HG03039 (cell line): ENCODE data around the gene FOXO6.

Source experiments
- ATAC-seq: cut with Tn5 transposase; IDR thresholded peaks from one replicate; pipeline ENCODE4 v1.9.1; 2021; ENCODE audit warnings: mild to moderate bottlenecking, moderate library complexity; ENCODE audit not compliant: unreplicated experiment

The FOXO6 gene

DNA sequence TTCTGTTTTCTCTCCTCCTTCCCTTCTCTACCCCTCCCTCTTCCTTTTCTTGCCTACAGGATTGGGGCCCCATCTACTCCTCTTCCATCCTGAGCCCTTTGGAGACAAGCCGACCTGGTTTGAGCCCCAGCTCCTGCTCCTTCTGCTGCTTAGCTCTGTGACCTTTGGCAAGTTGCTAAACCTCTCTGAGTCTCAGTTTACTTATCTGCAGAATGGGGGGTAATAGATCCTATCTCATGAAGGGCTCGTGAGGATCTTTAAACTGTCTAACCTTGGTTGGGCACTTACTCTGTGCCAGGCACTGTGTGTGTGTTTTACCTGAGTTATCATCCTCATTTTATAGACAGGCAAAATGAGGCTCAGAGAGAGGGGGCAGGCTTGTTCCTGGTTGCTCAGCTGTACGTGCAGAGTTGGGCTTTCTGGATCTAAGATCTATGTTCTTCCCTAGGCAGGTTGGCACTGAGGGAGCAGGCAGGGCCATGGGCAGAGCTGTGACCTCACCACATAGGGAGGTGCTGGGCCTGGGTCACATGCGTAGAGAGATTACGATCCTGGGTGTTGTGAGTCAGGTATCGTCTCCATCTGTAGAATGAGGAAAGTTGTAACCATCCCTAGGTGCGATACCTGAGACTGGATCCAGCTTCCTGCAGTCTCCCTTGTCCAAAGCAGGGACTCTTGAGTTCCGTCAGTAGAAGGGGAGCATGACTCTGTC lies 58.5 kb downstream of the FOXO6 start:
- ATAC-seq: no peak

DNA sequence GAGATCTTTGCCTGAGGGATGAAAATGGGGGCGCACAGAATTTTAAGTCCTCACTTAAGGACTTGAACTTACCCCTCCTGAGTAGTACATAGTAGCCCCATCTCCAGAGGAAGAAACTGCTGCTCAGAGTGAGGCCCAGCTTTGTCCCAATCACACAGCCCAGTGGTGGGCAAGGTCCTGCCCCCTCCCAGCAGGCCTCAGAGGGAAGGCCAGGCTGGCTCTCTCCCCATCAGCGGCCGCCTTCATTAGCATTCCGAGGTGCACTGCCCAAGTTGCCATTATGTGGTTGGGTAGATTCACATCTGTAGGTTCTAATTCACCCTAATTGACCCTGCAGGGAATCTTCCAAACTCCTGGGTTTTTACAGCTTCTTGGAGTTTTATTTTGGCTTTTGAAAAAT lies 59.1 kb downstream of the FOXO6 start:
- no peak for ATAC-seq

DNA sequence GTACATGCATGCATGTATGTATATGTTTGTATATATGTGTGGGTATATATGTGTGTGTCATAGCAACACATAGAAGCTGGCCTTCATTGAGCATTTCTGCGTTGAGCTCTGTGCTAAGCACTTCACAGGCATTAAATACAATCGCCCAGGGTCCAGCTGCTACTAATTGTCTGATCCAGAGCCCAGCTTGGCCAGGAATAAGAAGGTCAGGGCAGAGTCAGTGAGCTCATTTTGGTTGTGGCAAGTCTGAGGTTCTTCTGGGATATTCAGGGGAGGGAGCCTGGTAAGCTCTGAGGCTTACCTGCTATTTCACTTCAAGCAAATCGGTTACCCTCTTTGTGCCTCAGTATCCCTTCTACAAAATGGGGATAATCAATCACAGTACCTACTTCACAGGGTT lies 59.6 kb downstream of the FOXO6 start:
- ATAC-seq: no peak

DNA sequence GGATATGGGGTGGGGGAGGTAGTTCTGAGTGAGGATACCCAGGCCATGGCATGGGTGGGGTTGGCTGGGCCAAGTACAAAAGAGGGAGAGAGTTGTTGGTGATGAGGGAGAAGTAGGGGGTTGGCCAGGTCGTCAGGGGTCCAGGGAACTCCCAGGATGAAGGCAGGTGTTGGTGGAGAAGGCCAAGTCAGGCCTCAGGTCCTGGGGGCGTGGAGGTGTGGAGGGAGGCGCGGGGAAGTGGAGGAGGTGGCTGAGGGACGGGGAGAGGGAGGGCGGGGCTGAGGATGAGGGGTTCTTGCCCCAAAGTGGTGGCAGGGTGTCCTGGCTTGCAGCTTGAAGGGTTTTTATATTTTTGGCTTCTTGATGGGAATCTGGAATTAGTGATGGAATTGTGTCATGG lies 61.1 kb downstream of the FOXO6 start:
- ATAC-seq: no peak

DNA sequence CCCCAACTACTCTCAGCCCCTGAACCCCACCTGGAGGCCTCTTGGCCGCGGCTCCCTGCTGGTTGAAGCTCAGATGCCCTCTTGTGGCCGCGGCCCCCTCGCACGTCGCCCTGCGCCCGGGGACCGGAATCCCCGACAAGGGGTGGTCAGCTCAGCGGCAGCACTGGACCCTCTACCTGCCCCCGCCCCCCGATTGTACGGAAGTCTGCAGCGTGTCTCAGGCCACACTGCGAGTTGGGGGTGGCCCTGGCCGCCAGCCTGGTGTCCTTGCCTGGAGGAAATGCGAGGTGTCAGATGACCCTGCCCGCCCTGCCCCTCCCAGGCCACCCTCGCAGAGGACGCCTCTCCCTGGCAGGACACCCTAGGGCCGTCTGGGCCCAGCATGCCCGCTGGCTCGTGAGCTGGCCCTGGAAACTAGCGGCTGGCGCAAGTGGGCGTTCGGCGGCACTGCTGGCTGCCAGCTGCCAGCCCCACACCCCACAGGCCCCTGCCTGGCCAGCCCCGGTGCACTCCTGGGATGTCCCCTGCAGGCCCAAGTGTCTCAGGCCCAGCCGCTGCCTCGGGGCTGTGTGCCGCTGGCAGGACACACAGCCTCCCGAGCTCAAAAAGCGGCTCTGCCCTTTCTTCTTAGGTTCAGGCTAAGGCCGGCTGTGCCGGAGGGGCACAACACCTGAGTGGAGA lies 62.4 kb downstream of the FOXO6 start:
- no peak for ATAC-seq

DNA sequence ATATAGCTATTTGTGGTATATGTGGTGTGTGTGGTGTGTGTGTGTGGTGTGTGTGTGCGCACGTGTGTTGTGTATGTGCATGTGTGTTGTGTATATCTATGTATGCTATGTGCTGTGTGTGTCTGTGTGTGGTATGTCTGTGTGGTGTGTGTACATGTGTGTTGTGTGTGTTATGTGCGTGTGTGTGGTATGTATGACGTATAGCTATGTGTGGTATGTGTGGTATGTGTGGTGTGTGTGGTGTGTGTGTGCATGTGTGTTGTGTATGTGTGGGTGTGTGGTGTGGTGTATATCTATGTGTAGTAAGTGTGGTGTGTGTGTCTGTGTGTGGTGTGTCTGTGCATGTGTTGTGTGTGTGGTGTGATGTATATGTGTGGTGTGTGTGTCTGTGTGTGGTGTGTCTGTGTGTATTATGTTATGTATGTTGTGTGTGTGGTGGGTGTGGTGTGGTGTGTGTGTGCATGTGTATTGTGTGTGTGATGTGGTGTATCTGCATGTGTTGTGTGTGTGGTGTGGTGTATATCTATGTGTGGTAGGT lies 63.4 kb downstream of the FOXO6 start:
- ATAC-seq: no peak

DNA sequence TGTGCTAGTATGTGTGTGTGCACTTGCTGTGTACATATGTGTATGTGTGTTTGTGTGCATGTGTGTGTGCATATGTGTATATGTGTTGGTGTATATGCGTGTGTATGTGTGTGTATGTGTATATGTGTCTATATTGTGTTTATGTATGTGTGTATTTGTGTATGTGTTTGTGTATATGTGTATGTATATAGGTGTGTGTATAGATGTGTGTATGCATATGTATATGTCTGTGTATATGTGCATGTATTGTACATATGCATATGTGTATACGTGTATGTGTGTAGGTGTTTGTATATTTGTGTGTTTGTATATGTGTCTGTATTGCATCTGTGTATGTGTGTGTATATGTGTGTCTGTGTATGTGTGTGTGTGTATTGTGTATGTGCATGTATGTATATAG lies 64.1 kb downstream of the FOXO6 start:
- no peak for ATAC-seq

DNA sequence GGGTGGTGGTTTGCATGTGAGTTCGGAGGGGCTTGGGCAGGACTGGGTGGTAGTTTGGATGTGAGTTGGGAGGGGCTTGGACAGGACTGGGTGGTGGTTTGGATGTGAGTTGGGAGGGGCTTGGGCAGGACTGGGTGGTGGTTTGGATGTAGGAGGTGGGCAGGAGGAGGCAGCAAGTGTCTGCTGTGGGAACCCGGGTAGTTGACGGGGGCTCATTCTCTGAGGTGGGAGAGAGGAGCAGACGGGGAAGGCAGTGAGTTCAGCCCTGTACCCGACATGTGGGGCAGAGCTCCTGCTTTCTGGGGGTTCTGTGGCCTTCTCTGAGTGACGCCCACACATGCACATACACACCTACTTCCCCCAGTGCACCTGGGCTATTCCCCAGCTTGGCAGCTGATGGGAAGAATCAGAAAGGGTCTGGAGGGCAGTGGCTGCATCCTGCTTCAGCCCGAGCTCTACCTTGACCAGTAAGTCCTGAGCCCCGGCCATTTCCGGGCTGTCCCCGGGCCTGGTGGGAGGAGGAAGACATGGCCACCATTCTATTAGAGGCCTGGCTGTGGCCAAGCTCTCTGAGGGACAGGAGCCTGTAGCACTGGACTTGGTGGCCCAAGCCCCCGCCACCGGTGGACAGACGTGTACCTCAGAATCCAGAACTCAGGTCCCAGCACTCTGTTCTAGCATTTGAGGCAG lies 65.1 kb downstream of the FOXO6 start:
- ATAC-seq: no peak

DNA sequence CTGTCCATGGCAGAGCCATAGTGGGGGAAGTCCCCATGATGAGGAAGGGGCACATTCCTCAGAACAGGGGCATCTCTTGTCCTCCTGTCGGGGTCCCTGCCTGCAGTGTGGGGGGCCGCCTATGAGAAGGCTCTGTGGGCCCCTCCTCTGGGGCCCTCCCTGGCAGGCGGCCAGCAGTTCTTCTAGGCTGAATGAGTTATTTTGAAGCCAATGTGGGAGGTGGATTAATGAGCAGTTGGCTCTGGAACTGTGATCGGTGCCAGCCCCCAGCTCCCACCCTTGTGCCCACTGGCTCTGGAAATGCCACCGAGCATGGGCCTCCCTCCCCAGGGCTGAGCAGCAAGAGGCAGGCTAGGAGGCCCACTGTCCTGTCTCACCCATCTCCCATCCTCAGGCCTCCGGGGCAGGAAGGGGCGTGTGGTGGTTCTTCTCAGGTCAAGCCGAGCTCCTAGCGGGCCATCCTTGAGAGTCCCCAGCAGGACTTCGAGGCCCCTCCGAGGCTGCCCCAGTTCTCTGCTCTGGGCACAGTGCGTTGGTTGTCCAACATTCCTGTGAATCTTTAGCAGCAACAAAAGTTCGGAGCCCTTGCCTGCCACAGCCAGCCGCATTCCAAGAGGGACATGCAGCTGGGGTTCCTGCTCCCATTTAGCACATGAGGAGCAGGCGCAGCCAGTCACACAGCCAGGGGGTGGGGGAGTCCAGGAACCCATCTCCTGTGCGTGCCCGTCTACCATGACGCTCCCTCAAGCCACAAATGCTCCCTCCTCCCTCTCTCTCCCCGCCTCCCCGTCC lies 66.1 kb downstream of the FOXO6 start:
- no peak for ATAC-seq

DNA sequence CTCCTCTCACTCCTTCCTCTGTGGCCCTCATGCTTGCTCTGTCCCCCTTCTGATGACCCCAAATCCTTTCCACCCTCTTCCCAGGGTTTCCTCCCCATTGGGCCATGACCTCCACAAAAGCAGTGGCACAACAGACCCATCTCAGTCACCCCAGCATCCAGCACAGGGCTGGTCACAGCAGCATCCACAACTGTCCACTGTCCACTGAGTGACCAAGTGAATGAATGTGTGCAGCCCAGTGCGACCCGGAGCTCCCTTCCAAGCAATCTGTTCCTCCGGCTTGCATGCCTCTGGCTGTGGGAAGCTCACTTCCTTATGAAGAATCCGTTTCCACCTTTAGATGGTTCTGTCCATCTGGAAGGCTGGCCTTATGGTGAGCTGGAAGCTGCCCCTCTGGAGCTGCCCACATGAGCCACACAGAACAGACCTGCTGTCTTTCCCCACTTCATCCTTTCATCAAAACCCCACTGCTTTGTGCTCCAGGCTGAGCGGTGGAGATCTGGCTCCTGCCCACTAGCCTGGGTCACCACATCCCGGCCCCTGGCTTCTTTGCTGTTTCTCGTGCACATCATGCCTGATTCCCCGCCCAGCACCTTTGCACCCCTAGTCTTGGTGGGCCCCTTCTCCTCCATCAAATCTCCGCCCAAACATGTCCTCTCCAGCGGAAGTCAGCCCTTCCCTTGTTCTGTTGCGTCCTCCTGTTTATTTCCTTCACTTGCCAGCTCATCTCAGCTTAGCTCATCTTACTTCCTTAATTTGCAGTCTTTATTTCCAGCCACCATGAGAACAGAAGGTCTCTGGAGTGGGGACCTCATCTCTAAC lies 66.9 kb downstream of the FOXO6 start:
- no peak for ATAC-seq

DNA sequence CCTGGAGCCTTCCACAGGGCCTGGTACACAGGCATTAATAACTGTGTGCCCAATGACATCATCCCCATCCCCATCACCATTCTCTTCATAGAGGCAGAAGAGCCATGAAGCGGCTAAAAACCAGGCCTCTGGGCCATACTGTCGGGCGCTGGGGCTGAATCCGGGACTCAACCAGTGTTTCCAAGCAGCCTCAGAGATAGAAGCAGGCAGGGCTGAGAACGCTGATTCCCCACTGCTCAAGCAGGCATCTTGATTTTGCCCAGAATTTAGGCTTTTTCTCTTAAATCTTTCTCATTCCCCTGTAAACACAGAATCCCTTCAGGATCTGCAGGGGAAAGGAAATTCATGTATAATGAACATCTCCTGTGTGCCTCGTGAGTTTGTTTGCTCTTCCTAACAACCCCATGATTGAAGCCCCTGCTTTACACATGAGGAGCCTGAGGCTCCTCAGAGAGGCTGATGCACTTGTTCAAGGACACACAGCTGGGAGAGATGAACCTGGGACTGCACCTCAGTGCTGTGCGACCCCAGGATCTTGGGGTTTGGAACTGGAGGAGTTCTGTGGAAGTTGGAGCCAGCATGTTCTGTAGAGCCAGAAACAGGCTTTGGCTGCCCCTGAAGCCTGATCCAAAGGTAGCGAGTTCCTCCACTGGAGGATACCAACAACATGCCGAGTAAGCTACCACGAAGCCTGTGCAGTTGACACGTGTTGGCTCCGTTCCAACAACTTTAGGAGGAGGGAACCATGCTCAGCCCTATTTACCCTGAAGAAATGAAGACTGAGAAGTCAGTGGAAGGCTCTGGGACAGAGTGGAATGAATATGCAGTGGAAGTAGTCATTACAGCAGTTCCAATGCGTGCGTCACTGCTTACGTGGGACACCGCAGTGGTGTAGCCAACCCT lies 67.8 kb downstream of the FOXO6 start:
- ATAC-seq: no peak

DNA sequence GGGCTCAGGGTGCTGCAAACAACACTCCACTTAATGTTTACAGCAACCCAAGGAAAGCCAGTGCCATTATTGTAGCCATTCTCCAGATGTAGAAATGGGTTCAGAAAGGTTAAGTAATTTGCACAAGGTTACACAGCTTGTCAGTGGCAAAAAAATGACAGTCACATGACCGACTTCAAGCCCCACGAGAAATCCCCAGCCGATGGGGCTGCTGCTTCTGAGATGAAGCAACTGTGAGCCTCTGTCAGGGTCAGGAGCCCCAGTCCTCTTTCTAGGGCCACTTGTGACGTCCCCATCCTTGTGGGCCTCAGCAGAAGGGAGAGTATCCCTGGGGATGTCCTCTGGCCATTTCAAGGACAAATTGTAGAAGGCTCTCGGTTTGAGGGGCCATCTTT lies 68.4 kb downstream of the FOXO6 start:
- ATAC-seq: no peak

DNA sequence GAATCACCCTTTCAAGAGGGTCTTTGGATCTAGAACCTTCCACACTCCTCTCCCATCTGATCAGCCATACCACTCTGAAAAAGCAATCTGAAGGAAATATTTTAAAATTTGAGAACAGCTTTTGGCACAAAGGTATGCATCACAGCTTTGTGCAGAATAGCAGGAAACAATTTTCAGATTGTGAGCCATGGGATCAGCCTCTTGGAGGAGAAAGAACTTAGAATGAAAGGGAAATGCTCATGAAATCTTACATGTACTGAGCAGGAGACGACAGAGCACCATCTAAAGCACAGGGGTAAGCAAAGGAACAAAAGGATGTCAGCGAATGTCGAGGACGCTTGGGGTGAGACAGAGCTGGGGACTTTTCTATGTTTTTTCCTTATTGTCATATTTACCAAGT lies 68.8 kb downstream of the FOXO6 start:
- ATAC-seq: no peak

DNA sequence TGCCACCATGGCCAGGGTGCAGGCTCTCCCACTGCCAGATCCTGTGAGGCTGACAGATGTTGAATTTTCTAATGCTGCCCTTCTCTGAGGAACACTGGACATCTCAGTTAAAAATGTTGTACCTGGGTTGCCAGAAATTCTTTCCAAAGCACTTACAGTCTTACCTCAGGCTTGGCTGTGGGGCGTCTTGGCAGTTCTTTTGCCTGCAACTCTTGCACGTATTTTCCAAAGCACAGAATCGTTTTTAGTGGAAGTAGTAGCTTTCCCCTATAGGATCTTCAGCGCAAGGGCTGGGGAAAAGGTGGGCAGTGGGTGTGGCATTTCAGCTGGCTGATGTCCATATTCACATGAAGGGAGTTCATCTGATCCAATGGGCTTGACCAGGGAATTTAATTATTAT lies 69.3 kb downstream of the FOXO6 start:
- ATAC-seq: no peak

DNA sequence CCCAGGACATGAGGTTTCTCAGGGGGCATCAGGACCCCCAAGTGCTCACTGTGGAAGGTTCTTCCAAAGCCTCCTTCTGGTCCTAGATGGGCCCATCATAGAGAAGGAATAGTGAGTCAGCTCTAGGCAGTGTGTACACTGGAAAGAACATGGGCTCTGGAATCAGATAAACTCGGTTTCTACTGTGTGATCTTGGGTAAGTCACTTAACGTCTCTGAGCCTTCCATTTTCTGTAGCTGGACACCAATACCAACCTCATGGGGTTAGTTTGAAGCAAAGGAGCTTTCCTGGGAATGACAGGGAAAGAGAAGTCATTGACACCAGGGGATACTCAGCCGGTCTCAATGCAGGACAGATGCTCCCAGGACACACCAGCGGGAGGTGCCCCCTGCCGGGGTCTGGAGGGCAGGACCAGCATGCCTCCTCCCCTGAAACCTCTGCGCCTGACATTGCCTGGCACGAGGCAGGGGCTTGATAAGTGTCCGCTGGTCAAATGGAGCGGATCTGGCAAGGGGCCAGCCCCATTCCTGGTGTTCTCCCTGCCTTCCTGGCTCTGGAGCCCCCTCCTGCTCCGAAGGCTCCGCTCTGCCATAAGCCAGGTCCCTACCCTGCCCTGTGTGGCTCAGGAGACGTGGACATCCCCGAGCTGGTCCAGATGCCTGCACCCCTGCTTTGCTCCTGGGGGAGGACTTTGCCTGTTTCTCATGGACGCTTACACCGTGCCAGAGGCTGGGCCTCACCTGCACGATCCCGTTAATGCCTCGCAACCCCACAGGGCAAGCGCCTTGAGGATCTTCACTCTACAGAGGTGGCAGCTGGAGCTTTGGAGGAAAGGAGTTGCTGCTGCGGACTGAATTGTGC lies 70.5 kb downstream of the FOXO6 start:
- ATAC-seq: no peak
